Activated T-cell treated with anti-CD3 and anti-CD28 coated beads, Interleukin-2, amount 50 U/mL, for 48 hours (primary cell): ENCODE data around the gene BSX.

Experiments used
- DNase-seq, 2 experiments: peaks; one replicate each; pipeline ENCODE4 v3.0.0-alpha.2; 2020

Gene BSX

DNA sequence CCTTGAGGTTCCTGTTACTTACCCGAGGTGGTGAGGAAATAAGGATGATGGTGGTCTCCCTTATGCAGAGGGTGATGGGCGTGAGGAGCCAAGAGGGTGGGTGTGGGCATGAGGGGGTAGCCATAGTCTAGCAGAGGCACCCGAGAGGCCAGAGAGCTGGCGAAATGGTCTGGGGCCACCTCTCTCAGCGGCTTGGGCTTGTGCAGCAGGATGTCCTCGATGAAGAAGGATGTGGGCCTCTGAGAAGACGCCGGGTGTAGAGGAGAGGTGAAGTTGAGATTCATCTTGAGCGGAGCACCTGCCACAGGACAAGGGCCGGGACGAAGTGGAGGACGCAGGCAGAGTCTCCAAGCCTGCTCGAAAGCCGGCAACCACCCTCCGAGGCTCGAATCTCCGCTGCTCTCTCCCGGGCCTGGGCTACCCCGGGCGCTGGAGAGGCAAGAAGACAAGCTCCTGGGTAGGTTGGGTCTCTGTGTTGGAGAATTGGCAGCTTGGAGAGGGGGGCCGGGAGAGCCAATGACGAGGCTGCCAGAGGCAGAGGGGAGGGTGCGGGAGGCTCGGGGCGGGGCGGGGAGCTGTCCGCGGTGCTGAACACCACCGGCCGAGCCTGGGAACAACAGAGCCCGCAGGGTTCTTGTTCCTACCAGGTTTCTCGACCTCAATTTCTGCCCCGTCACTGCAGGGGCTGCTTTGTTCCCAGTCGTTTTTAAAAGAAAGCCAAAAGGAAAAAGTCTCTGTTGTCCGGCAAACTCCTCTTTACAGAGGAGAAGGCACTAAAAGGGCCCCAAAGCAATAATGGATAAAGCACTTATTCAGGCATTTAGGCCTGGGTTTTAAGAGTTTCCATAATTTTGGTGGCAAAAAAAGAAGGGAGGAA, at the start of gene BSX:
Gene BSX (minus strand): TSS at position 447 of the 877 bp plus-strand sequence. CDS start 163 bp downstream, at position 284.
- peak; percentile 72 to 75 for DNase-seq

DNA sequence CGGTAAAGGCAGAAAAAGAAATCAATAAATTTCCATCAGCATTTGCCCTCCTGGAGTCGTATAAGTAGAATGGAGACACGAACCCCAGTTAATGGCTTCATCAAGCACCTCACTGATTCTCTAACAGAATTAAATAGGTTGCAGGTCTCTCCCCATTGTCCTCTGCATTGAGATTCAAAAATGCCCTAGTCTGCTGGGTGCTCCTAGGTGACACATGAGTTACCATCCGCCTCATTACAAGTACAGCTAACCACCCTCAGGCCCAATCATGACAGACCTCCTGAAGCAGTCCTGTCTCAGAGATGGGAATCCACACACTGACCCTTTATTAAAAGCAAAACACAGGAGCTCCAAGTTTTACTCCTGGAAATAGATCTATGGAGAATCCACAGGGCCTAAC, 48.9 kb upstream of the BSX start:
- no peak for DNase-seq

DNA sequence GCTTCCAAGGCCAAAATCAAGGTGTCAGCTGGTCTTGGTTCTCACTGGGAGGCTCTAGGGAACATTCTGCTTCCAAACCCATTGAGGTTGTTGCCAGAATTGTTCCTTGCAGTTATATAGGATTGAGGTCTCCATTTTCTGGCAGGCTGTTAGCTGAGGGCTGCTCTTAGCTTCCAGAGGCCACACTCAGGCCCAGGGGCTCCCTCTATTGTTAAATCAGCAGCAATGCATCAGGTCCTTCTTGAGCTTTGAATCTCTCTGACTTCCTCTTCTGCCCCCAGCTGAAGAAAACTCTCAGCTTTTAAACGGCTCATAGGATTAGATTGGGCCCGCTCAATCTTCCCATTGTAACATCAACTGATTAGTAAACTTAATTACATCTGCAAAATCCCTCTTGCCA, 39.3 kb upstream of the BSX start:
- peak; percentile 25 to 34 for DNase-seq

DNA sequence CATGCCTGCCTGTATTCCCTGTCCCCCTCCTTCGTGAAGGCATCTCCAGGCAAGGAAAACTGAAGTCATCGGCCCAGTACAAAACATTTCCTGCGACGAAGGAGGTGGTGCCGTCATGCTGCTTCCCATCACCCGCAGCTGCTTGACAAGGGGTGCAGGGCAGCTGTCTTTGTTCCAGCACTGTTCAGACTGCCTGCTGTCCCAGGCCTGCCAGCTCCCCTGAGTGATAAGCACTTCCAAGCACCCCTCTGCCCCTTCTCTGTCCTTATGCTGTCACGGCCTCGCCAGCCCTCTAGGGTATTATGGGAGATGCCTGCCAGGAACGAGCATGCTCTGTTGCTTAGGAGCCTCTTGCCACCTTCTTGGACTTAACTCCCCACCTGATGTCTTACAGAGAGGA, 37.1 kb upstream of the BSX start:
- no peak for DNase-seq

DNA sequence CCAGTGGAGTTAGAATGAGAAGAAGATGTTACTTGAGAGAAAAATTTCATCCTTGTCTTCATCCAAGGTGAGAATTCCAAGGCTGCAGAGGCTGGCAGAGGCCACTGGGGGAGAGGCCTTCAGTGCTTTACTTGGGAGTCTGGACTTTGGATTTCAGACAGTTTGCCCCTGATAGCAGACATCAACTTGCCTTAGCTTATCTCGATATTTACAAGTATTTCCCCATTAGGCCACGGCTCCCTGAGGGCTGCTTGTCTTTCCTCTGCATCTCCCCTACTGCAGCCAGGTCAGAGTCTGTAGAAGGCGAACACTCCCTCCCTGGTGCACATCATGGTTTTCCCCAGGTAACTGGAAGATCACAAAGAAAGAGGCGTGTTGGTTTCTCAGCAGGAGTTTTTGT, 29.9 kb upstream of the BSX start:
- DNase-seq: no peak

DNA sequence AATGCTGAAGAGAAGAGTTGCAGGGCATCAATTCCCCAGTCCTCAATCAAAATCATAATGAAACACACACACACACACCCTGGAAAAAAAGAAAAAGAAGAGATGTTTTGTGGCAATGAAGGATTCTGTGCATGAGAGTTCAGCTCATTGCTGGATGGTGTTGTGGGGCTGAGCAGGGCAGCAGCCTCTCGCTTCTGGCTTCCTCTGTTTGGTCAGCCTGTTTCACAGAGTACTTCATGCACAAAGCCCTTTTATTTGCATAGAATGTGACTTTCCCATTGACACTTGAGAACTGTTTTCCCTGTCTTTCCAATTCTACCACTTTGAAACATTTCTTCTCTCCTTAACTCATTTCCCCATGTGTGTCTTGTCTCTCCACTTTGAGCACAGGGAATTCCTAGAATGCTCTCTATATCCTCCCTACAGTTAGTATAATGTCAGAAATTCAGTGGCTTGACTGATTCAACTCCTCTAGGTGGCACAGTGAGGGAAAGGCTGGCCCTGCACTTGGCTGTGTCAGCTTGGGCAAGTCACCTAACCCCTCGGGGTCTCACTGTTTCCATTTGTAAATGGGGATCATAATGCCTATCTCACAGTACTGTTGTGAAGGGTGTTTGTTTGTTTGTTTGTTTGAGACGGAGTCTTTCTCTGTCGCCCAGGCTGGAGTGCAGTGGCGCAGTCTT, 25.4 kb upstream of the BSX start:
- no peak for DNase-seq

DNA sequence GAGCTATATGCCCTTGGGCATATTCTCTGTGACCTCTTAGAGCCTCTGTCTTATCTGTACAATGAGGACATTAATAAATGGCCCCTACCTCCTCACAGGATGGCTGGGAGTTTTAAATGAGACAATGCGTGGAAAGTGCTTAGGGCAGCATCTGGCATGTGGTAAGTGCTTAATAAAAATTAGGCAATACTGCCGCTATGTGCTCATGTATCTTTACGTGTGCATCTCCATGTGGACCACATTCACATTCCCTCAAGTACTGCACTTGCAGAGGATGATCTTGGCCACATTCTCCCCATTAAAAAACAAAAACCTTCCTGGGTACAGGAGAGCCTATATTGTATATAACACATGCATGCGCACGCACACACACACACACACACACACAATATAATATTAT, 19.1 kb upstream of the BSX start:
- no peak for DNase-seq

DNA sequence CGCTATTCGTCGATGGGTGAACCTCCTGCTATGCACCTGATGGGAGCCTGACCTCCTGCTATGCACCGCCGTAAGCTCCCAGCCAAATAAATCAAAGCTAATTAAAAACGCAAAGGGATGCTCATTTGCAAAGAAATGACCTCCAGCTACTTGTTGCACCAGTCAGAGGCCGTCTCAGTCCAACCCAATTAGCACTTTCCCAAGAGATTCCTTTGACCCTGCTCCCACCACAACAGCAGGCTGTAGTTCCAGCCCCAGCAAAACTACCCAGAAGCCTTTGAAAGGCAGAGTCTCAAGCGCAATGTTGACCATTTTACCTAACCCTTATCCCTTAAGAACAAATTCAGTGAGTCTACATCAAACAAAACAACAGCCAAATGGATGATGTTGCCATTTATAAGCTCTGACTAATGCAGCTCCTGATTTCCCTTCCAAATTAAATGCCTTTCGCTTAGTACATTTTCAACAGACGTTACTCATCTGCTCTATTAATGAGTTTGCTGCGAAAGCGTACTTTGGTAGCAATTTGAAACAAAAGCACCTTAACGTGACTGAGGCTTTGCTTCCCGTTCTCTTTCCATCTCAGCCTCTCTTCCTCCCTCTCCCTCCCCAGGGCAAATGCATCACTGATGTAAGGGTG, 17.2 kb upstream of the BSX start:
- no peak for DNase-seq

DNA sequence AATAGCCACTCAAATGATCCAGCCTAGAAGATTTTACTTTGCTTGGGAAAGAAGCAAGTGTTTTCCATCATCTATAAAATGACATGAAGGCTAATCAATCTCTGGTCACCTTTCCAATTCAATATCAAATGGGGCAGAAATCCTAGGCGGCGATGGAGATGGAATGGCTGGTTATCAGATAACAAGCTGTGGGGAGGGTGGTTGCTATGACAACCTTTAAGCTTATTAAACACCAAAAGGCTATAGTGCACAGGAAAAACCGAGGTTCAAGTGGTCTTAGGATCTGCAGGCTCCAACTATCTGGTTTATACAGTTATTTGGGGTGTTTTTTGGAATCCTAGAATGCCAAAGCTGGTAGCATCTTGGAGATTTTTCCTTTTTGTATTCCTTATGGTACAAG, 13.9 kb upstream of the BSX start:
- no peak for DNase-seq

DNA sequence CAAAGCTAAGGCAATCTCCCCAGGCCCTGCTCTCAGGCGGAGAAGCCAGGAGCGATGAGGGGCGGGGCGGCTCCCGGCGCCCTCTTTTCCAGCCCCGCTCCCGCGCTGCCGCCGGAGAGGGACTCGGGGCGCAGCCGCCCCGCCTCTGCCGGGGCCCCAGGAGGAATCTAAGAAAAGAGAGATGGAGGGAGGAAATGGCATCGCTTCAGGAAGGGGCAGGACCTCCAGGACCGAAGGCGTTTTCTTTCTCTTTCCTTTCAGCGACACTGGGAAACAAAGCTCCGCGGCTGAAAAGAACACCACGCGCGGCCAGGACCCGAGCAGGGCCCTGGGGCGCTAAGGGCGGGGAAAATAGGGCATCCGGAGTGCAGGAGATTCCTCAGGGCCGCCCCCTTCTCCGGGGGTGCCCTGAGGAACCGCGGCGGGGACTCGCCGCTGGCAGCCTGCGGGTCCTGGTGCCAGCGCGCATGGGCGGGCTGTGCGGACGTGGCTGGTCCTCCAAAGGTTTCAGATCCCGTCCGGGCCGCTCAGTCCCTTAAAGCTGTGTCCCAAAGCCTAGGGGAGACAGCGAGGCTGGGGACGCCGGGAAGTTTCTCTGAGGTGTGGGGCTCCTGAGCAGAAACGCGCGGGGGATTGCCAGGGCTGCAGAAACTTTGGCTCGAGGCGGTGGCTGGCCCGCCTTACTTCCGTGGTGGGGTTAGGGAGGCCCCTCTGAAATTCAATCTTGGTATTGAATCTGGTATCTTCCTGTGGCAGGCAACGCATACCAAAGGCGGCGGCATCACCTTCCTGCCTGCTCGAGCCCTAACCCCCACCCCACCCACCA, 2.8 kb upstream of the BSX start:
- peak; percentile 38 to 40 for DNase-seq

DNA sequence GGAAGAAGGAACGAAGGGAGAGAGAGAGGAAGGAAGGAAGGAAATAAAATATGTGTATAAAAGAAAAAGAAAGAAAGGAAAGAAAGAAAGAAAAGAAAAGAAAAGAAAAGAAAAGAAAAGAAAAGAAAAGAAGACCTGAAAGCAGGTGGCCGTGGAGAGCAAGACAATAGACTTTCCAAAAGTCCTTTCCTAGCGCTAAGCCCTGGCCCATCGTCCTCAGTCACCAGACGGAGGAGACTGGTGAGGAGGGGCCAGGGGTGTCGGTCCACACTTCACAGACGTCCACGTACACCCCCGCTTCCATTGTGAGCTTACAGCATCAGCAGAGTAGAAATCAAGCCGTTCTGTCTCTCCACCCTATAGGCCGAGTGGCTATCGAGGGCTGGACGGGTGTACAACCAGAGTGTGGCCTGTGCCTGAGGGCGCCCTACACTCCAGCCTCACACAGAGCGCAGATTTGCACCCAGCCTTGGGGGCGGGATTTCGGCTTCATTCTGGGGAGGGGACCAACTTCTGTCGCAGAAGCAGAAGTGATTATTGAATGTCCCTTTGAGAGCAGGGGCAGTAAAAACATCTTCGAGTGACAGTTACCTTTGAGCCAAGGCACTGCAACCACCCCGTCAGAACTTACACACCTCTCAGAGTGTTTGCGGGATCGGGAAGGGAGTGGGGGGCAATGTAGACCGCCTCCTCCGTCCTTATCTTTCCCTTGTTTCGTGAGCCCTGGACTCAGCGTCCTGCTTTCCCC, 2.0 kb upstream of the BSX start:
- DNase-seq: peak; percentile 23 to 24

DNA sequence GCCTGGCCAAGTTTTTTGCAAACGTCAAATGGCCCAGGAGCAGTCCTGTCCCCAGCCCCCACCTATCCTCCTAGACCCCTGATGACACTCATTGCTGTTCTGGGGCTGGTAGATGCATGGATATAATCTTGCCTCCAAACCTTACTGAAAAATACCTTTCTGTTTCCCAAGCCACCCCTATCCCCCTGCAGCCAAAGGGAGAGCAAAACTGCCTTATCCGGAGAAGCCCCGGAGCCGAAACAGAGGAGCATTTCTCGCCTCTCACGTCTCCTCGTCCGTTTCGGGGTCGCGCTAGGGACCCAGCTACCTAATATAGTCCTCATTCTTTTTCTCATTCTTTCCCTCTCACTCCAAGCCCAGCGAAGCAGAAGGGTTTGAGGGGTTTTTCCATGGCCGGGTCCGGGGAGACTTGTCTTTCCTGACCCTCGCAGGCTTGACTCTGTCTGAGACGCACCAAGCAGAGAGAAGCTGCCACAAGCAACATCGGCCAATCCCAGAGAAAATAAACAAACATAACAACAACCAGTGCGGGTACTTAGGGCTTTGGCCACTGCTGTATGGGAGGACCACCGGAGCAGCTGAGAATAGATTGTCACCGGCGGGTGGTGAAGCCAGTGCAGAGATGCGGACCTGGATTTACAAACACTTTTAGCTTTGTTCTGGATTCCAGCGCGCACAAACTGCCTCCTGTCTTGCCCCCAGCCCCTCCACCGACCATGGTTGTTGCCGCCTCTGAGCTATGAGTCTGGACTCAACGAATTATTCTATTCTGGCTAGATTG, 1.6 kb downstream of the BSX start:
- peak; percentile 24 to 26 for DNase-seq

DNA sequence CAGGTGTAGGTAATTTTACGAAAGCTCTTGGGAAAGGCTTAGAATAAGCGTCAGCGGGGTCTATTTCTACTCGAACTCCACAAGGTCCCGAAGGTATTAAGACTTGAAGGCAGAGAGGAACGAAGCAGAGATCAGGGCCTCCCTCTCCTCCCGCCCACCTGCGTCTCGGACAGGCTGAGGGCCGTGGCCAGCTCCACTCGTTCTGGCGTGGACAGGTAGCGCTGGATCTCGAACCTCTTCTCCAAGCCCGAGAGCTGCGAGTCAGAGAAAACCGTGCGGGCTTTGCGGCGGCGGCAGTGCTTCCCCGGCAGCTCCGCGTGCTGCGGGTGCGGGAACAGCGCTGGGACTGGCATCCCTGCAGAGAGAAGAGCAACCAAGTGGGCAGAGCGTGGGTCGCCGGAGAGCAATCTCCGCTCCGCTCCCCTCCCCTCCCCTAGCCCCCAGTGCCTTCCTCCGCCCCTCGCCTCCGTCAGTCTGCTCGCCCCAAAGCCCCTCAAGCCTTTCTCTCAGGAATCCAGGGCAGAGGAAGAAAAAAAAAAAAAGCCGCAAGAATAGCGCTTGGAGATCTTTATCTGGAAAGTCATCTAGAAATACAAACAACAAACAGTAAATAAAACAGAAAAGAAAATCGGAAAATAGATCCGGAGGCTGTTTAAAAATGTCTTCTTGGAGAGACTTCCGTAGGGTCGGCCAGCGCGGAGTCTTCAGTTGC, 2.4 kb downstream of the BSX start:
- DNase-seq: peak in 1 of 2 experiments; percentile 26

DNA sequence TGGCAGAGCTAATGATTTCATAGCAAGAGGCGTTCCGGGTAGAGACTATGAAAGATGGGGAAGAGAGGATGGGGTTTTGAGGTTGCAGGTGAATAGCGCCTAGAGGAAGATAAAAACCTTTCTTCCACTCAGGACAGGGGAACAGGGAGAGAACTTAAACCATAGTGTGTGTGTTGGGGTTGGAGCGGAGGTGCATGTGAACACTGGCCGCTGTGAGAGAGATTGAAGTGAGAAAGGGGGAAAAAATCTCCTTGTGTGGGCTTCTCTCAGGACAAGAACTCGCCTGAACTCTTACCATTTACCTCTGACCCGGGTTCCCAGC, 3.4 kb downstream of the BSX start:
- DNase-seq: peak; percentile 20 to 24

DNA sequence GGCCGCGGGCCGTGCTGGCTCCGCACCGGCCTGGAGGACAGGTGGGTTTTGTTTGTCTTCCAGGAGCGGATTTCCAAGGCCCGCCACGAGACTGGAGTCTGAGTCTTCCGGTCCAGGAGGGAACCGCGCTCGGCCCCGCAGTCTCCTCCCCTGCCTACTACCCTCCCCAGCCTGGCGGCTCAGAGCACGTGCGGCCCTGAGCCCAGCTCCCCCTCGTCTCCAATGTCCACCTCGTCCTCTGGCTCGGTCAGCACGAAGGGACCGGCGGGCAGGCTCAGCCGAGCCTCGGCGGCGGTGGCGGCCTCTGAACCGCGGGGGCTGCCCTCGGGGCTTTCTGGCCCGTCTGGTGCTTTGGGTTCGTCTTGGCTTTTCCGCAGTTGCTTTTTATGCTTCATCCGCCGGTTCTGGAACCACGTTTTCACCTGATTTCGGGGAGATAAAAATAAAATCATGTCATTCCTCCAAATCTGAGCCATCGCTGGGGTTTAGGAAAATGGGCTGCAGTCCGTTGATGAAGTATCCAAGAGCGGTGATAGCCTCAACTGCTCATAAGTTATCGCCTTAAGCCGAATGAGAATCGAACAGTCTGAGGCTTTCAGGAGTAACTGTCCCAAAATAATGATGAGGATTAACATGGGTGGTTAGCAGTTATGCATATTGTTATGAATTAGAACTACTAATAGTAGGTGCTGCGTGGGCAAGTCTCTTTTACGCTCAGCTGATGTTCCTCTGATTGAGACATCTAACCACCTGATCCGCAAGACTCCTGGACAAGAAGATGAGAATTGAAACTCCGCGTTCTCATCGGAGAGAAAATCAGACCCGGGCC, 4.0 kb downstream of the BSX start:
- DNase-seq: peak; percentile 25 to 26

DNA sequence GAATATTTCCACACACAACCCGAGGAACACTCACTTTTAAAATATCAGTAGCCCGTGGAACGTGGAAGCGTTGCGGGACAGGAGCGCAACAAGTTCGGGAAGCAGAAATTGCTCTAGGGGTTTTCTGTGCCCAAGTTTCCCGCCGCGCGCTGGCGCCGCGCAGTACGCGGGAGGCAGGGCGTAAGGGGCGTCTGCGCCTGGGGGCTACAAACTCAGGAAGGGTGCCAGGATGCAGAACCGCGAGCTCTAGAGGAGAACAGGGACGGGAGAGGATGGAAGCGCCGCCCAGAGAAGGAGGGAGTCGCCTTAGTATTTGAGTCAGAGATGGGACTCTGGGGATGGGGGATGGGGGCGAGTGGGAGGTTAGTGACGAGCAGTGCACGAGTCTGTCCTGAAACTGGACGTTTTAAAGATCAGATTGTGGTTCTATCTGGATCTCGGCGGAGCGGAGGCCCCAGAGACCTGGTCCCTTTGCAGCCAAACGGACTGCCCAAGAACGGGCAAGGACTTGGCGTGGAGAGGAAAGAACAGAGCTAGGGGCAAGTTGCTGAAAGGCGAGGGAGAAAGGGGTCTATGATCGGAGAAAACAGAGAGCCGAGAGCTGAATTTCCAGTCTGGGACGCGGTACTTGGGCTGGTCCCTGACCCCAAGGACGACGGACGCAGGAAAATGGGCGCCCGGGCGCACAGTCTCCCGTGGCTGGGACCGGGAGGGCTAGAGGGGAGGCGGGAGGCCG, 4.7 kb downstream of the BSX start:
- peak; percentile 28 to 31 for DNase-seq

DNA sequence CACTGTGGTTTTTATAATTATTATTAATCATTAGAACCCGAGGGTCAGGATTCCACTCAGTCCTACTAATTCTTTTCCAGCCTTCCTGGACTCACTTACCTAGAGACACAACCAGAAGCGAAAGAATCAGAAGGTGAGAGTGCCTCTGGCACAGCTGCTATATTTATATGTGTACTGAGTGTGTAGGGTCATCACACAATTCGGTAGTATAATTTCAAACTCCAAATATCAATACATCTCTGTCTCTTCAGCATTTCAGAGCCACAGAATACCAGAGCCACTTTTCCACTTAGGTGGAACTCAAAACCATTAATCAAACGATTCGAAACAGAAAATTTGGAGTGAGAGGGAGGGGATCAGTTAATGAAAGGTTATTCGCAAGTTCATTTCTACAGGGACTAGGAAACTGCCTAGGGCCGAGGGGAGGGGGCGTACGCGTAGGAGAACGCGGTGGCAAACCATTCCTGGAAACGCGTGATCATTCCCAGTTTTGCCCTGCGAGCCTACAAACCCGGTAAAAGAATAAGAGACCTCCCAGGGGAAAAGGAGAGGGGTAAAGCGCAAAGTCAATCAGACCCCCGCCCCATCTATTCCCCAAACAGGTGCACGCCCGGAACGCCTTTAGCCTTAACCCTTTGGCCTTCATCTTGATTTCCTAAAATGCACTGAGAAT, 5.4 kb downstream of the BSX start:
- DNase-seq: no peak

DNA sequence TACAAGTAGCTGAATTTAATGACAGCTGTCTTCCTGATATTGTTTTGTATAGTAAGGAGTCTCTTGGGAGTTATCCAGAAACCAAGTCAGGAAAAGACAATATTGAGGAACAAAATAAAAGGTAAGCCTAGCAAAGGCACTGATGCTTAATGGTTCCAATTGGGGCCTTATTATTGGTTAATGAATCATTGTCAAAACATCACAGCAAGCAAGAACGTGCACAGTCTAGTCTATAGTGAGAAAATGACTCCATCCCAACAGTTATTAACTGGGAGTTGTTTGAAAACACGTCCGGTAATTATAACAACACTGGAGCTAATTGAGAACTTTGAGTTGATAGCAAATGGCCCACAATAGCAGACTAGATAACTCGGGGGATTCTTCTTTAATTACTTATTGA, 17.7 kb downstream of the BSX start:
- DNase-seq: no peak

DNA sequence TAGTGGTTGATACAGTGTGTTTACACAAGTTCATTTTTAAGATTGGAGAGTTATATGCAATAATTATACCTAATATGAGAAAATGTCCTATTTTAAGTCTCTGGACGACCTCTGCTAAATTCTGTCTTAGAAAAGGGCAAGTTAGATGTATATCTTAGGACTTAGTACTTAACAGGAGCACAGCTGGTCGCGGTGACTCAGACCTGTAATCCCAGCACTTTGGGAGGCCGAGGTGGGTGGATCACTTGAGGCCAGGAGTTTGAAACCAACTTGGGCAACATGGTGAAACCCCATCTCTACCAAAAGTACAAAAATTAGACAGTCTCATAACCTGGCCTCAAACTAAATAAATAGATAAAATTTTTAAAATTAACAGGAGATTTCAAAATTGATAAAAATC, 27.2 kb downstream of the BSX start:
- no peak for DNase-seq
